C4-2B (cell line): ENCODE measurements around the gene C17orf107.

Experiments
- ZFX ChIP-seq: fragments of 450-650 bp; IDR thresholded peaks from 2 replicates; pipeline ENCODE4 v1.6.1; 2017
- TF ChIP-seq, protein P1 (sequence below): fragments of 450-650 bp; conservative IDR thresholded peaks from 2 replicates; pipeline ENCODE4 v1.5.1; 2017; ENCODE audit warnings: mild to moderate bottlenecking

DNA sequence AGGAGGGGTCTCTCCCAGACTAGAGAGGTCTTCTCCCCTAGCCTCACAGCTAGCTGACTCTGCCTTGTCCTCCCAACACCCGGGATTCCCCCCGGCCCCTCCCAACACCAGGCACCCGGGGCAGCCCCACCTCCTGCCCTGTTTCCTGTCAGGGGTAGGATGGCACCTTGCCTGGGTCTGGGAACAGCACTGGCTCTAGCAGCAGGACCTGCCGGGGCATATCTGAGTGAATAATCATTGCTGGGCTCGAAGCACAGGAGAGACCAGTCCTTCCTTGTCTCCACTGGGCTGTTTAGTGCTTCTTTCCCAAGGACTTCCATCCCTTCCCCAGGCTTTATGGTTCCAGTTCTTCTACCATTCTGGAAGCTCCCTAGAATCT lies 40.5 kb upstream of the C17orf107 start:
- TF ChIP-seq, protein P1, sequence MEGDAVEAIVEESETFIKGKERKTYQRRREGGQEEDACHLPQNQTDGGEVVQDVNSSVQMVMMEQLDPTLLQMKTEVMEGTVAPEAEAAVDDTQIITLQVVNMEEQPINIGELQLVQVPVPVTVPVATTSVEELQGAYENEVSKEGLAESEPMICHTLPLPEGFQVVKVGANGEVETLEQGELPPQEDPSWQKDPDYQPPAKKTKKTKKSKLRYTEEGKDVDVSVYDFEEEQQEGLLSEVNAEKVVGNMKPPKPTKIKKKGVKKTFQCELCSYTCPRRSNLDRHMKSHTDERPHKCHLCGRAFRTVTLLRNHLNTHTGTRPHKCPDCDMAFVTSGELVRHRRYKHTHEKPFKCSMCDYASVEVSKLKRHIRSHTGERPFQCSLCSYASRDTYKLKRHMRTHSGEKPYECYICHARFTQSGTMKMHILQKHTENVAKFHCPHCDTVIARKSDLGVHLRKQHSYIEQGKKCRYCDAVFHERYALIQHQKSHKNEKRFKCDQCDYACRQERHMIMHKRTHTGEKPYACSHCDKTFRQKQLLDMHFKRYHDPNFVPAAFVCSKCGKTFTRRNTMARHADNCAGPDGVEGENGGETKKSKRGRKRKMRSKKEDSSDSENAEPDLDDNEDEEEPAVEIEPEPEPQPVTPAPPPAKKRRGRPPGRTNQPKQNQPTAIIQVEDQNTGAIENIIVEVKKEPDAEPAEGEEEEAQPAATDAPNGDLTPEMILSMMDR: no peak
- no peak for TF ChIP-seq ZFX
